Mesenchymal stem cell (in vitro differentiated cells and primary cell): Measurements from ENCODE around the gene PRSS12.
A peak's percentile ranks its signal among the peaks of the same experiment; 100 is the strongest.

Experiments used
- DNase-seq: peaks from one replicate; pipeline ENCODE4 v3.0.0-alpha.2; 2013
- H2AFZ ChIP-seq: one replicate; pipeline ENCODE4 v1.6.1; 2013; ENCODE audit warnings: low read depth, mild to moderate bottlenecking, control low read depth, inconsistent platforms, low read length, moderate library complexity
- H2AK5ac ChIP-seq: 2 replicates; pipeline ENCODE4 v1.6.1; 2013; ENCODE audit warnings: low read length, moderate library complexity, mild to moderate bottlenecking, inconsistent platforms; ENCODE audit not compliant: severe bottlenecking
- H2BK120ac ChIP-seq: one replicate; pipeline ENCODE4 v1.6.1; 2013; ENCODE audit warnings: low read depth, mild to moderate bottlenecking, inconsistent platforms, low read length, moderate library complexity
- H2BK12ac ChIP-seq, 2 experiments: one replicate each; pipeline ENCODE4 v1.6.1; 2013; ENCODE audit warnings: inconsistent platforms in 2 of 2, low read length in 2 of 2, mild to moderate bottlenecking in 2 of 2, moderate library complexity in 2 of 2, control low read depth in 1 of 2
- H2BK15ac ChIP-seq: one replicate; pipeline ENCODE4 v1.6.1; 2013; ENCODE audit warnings: mild to moderate bottlenecking, low read depth, inconsistent platforms; ENCODE audit not compliant: poor library complexity, severe bottlenecking
- H2BK5ac ChIP-seq: 2 replicates; pipeline ENCODE4 v1.6.1; 2013; ENCODE audit warnings: low read depth, mild to moderate bottlenecking, low read length, control low read depth, inconsistent platforms; ENCODE audit not compliant: poor library complexity, severe bottlenecking
- H3K14ac ChIP-seq, 2 experiments: one replicate each; pipeline ENCODE4 v1.6.1; 2013; ENCODE audit warnings: inconsistent platforms in 2 of 2, low read length in 2 of 2, control low read depth in 1 of 2, mild to moderate bottlenecking in 1 of 2, moderate library complexity in 1 of 2
- H3K18ac ChIP-seq, 2 experiments: one replicate each; pipeline ENCODE4 v1.6.1; 2013; ENCODE audit warnings: inconsistent platforms in 2 of 2, low read length in 2 of 2, control low read depth in 1 of 2, low read depth in 1 of 2, mild to moderate bottlenecking in 1 of 2
- H3K23ac ChIP-seq, 2 experiments: one replicate each; pipeline ENCODE4 v1.6.1; 2013; ENCODE audit warnings: inconsistent platforms in 2 of 2, low read length in 2 of 2, mild to moderate bottlenecking in 2 of 2, moderate library complexity in 2 of 2, control low read depth in 1 of 2
- H3K27ac ChIP-seq: 2 replicates; pipeline ENCODE4 v1.5.1; 2013; ENCODE audit warnings: mild to moderate bottlenecking, moderate library complexity, low read length, control low read depth, inconsistent platforms; ENCODE audit not compliant: poor library complexity, severe bottlenecking
- H3K27me3 ChIP-seq, 2 experiments: 2 replicates each; pipeline versions ENCODE4 v1.6.1 to v1.7.0; 2013; ENCODE audit warnings: low read length in 2 of 2, mild to moderate bottlenecking in 2 of 2, moderate library complexity in 2 of 2, control low read depth in 1 of 2, inconsistent platforms in 1 of 2; ENCODE audit not compliant: control insufficient read depth in 1 of 2, insufficient read depth in 1 of 2
- H3K36me3 ChIP-seq, 2 experiments: 2 replicates each; pipeline versions ENCODE4 v1.6.1 to v1.7.0; 2013; ENCODE audit warnings: low read length in 2 of 2, control low read depth in 1 of 2, inconsistent platforms in 1 of 2, low read depth in 1 of 2, mild to moderate bottlenecking in 1 of 2; ENCODE audit not compliant: insufficient read depth in 2 of 2, control insufficient read depth in 1 of 2
- H3K4ac ChIP-seq, 2 experiments: one replicate each; pipeline ENCODE4 v1.6.1; 2013; ENCODE audit warnings: inconsistent platforms in 2 of 2, low read length in 2 of 2, mild to moderate bottlenecking in 2 of 2, moderate library complexity in 2 of 2, control low read depth in 1 of 2, low read depth in 1 of 2
- H3K4me1 ChIP-seq: 2 replicates; pipeline ENCODE4 v1.6.1; 2013; ENCODE audit warnings: low read depth, low read length, control low read depth; ENCODE audit not compliant: control insufficient read depth, insufficient read depth
- H3K4me2 ChIP-seq: 2 replicates; pipeline ENCODE4 v1.6.1; 2013; ENCODE audit warnings: low read length, mild to moderate bottlenecking, inconsistent platforms; ENCODE audit not compliant: poor library complexity, severe bottlenecking
- H3K4me3 ChIP-seq, 2 experiments: 2 replicates each; pipeline versions ENCODE4 v1.5.1 to v1.7.0; 2013; ENCODE audit warnings: low read length in 2 of 2, mild to moderate bottlenecking in 2 of 2, control low read depth in 1 of 2, low read depth in 1 of 2; ENCODE audit not compliant: insufficient read depth in 1 of 2
- H3K79me1 ChIP-seq: replicated peaks from 2 replicates; pipeline ENCODE4 v1.6.1; 2013; ENCODE audit warnings: mild to moderate bottlenecking, control low read depth, low read length, inconsistent platforms; ENCODE audit not compliant: poor library complexity, severe bottlenecking
- H3K9ac ChIP-seq: 2 replicates; pipeline ENCODE4 v1.7.0; 2013; ENCODE audit warnings: mild to moderate bottlenecking, low read length, moderate library complexity
- H3K9me3 ChIP-seq: 2 replicates; pipeline ENCODE4 v1.7.0; 2013; ENCODE audit warnings: mild to moderate bottlenecking, low read length; ENCODE audit not compliant: control insufficient read depth
- H4K8ac ChIP-seq: one replicate; pipeline ENCODE4 v1.6.1; 2013; ENCODE audit warnings: inconsistent platforms, mild to moderate bottlenecking, low read length, moderate library complexity
- H4K91ac ChIP-seq: one replicate; pipeline ENCODE4 v1.6.1; 2013; ENCODE audit warnings: mild to moderate bottlenecking, low read length, inconsistent platforms
- WGBS: methylation state at CpG from one replicate; pipeline ENCODE4 v1.1.7; 2013; ENCODE audit warnings: mixed read lengths; 5-methylcytosine and 5-hydroxymethylcytosine counted together

Gene PRSS12

DNA sequence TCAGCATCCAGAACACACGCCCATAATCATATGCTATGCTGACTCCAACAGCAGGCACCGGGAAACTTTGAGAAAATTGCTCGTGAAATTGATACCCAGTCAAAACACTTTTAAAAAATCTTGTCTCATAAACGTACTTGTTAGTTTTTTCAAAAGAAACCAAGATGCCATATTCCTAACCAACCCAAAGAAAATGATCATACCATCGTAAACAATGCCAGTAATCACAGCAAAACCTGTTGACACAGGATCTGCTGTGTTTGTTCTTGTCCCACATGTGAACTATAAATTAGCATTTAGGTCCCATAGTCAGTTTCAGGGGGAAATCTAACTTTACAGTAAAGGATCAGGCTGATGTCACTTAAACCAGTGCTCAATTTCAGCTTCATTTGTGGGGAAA is 23.0 kb downstream of the PRSS12 start:
- peaks cover 0 to 5% of the 10 kb centered on the region in 2 experiments for H3K27me3 ChIP-seq
- no peak overlapping the region for H2BK12ac ChIP-seq
- H3K36me3 ChIP-seq, result no peaks in the 10 kb centered on the region
- H4K8ac ChIP-seq, result no peak overlapping the region
- no peak overlapping the region for H2AK5ac ChIP-seq
- no peak overlapping the region for H3K18ac ChIP-seq
- no peaks in the 10 kb centered on the region for H3K4me1 ChIP-seq
- no peak overlapping the region for H3K14ac ChIP-seq
- no peak overlapping the region for H3K27ac ChIP-seq
- no peak overlapping the region for H3K4me3 ChIP-seq
- H3K4me2 ChIP-seq, result no peak overlapping the region
- no peak overlapping the region for H3K9ac ChIP-seq
- H3K4ac ChIP-seq, result no peak overlapping the region
- no peak overlapping the region for H2BK5ac ChIP-seq
- no peak overlapping the region for H2BK120ac ChIP-seq
- no peak overlapping the region for H3K23ac ChIP-seq
- H4K91ac ChIP-seq, result no peak overlapping the region
- DNase-seq, result no peak
- WGBS, result 96% methylated on average over 5 of the region's 5 CpGs
- no peaks in the 10 kb centered on the region for H3K79me1 ChIP-seq
- H2AFZ ChIP-seq, result no peak overlapping the region
- H3K9me3 ChIP-seq, result no peaks in the 10 kb centered on the region
- H2BK15ac ChIP-seq, result no peak overlapping the region

DNA sequence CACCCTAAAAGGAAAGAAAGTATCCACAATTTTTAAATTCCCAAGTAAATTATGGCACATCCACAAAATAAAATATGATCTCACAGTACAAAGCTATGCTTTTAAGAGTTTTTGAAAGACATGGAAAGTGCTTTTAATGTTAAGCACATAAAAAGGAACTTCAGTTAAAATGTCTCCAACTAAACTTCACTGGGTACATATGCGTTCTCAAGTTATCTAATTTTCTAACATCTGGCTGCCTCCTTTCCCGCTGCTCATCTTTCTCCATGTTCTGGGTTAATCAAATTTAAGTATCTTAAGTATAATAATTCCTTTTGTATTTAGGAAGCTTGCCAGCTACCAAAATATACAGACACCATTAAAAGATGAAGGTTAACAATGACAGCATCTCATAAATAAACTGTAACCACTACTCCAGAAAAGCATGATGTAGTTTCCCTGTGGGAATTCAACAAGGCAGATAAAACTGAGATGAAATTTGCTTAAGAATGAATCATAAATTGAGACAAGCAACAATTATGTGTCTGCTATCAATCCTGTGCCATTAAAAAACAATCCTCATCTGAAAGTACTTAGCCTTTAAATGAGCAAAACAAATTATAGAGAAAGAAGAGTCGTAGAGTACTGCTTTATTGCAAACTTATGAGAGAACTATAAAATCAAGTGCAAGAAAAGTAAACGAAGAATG is 25.1 kb downstream of the PRSS12 start:
- no peak overlapping the region for H2BK5ac ChIP-seq
- H3K9ac ChIP-seq, result peak overlapping the region; percentile 40
- no peak overlapping the region for H3K14ac ChIP-seq
- no peaks in the 10 kb centered on the region for H3K9me3 ChIP-seq
- H3K79me1 ChIP-seq, result no peaks in the 10 kb centered on the region
- H3K27me3 ChIP-seq, result peaks cover 0 to 5% of the 10 kb centered on the region in 2 experiments
- no peak overlapping the region for H4K8ac ChIP-seq
- no peak overlapping the region for H3K27ac ChIP-seq
- no peak overlapping the region for H3K4me2 ChIP-seq
- H3K18ac ChIP-seq, result no peak overlapping the region
- no CpG with 5 or more reads among the region's 4 CpGs for WGBS
- H3K4me1 ChIP-seq, result no peaks in the 10 kb centered on the region
- H3K23ac ChIP-seq, result no peak overlapping the region
- H2AK5ac ChIP-seq, result no peak overlapping the region
- no peaks in the 10 kb centered on the region for H3K36me3 ChIP-seq
- H2AFZ ChIP-seq, result no peak overlapping the region
- no peak overlapping the region for H2BK12ac ChIP-seq
- no peak for DNase-seq
- H2BK15ac ChIP-seq, result no peak overlapping the region
- no peak overlapping the region for H3K4ac ChIP-seq
- peak overlapping the region in 1 of 2 experiments; percentile 10 for H3K4me3 ChIP-seq
- no peak overlapping the region for H4K91ac ChIP-seq
- H2BK120ac ChIP-seq, result no peak overlapping the region

DNA sequence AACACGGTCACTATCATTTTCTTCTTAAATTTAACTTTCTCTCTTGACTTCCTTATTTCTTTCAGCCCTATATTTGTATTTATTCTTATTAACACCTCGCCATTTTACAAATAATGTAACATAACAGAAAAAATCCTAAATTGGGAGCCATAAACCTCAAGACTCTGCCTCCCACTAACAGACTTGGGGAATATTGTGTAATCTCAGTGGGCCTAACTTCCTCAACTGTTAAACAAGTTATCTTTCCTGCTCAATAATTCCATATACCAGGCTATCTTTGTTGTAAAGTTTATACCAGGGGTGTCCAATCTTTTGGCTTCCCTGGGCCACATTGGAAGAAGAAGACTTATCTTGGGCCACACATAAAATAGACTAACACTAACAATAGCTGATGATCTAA is 26.2 kb downstream of the PRSS12 start:
- H3K9ac ChIP-seq, result no peak overlapping the region
- H2AFZ ChIP-seq, result no peak overlapping the region
- H3K27ac ChIP-seq, result no peak overlapping the region
- no peak overlapping the region for H3K23ac ChIP-seq
- no peak overlapping the region for H4K91ac ChIP-seq
- H3K14ac ChIP-seq, result no peak overlapping the region
- no peak overlapping the region for H4K8ac ChIP-seq
- H3K79me1 ChIP-seq, result no peaks in the 10 kb centered on the region
- no peaks in the 10 kb centered on the region for H3K36me3 ChIP-seq
- no peak overlapping the region for H3K4me2 ChIP-seq
- no peaks in the 10 kb centered on the region for H3K4me1 ChIP-seq
- H3K9me3 ChIP-seq, result no peaks in the 10 kb centered on the region
- H2BK15ac ChIP-seq, result no peak overlapping the region
- H3K27me3 ChIP-seq, result no peaks in the 10 kb centered on the region
- no peak overlapping the region for H2BK120ac ChIP-seq
- H2AK5ac ChIP-seq, result no peak overlapping the region
- no peak overlapping the region for H2BK5ac ChIP-seq
- H3K4me3 ChIP-seq, result no peak overlapping the region
- no peak overlapping the region for H2BK12ac ChIP-seq
- DNase-seq, result no peak
- 96% methylated on average over 2 of the region's 2 CpGs for WGBS
- H3K18ac ChIP-seq, result no peak overlapping the region
- no peak overlapping the region for H3K4ac ChIP-seq

DNA sequence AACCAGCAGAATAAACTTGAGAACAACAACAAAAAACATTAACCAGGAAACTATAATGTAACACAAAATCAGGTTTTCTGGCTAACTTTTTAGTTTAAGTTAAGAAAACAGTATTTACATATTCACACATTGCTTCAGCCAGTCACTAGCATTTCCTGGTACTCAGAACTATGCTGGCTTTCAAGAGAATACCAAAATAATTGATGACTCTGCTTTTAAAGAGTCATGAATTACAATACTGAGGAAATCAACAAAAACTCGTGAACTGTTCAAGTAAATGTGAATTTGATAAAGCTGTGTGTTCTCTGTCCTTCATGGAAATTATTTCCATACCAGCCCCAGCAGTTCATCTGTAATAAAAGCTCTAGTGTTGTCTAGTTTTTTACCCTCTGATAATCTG is 27.4 kb downstream of the PRSS12 start:
- no peak overlapping the region for H2BK12ac ChIP-seq
- no peaks in the 10 kb centered on the region for H3K36me3 ChIP-seq
- H3K18ac ChIP-seq, result no peak overlapping the region
- no peaks in the 10 kb centered on the region for H3K9me3 ChIP-seq
- H2BK15ac ChIP-seq, result no peak overlapping the region
- H3K4me1 ChIP-seq, result no peaks in the 10 kb centered on the region
- H2BK5ac ChIP-seq, result no peak overlapping the region
- DNase-seq, result no peak
- H3K4ac ChIP-seq, result no peak overlapping the region
- H3K4me3 ChIP-seq, result no peak overlapping the region
- no peak overlapping the region for H3K14ac ChIP-seq
- H4K8ac ChIP-seq, result no peak overlapping the region
- WGBS, result no CpG with 5 or more reads among the region's 1 CpG
- no peak overlapping the region for H3K9ac ChIP-seq
- no peak overlapping the region for H3K27ac ChIP-seq
- H3K4me2 ChIP-seq, result no peak overlapping the region
- H2AFZ ChIP-seq, result no peak overlapping the region
- no peak overlapping the region for H2BK120ac ChIP-seq
- H2AK5ac ChIP-seq, result no peak overlapping the region
- no peaks in the 10 kb centered on the region for H3K27me3 ChIP-seq
- no peaks in the 10 kb centered on the region for H3K79me1 ChIP-seq
- H4K91ac ChIP-seq, result no peak overlapping the region
- no peak overlapping the region for H3K23ac ChIP-seq
